Osteocyte (in vitro differentiated cells): ENCODE measurements around the gene ZNF598. TPM values are rescaled to one million over a fixed set of nuclear protein-coding genes. Genes with fewer than 3 reads are reported as not detected.

ENCODE experiments used
- DNase-seq: peaks from one replicate; pipeline ENCODE4 v3.0.0; 2021; ENCODE audit warnings: mixed read lengths; ENCODE audit not compliant: unreplicated experiment; ENCODE audit errors: extremely low spot score
- H3K27ac Mint-ChIP-seq: one replicate; pipeline ENCODE4 v1.8.0; 2021; ENCODE audit warnings: mild to moderate bottlenecking, mixed read lengths; ENCODE audit not compliant: unreplicated experiment
- H3K27me3 Mint-ChIP-seq: one replicate; pipeline ENCODE4 v1.8.0; 2021; ENCODE audit warnings: mixed read lengths; ENCODE audit not compliant: unreplicated experiment
- H3K36me3 Mint-ChIP-seq: one replicate; pipeline ENCODE4 v1.8.0; 2021; ENCODE audit warnings: mixed read lengths; ENCODE audit not compliant: unreplicated experiment
- H3K4me1 Mint-ChIP-seq: one replicate; pipeline ENCODE4 v1.8.0; 2021; ENCODE audit warnings: mixed read lengths; ENCODE audit not compliant: unreplicated experiment
- H3K4me3 Mint-ChIP-seq: one replicate; pipeline ENCODE4 v1.8.0; 2021; ENCODE audit warnings: mild to moderate bottlenecking, moderate library complexity, mixed read lengths; ENCODE audit not compliant: unreplicated experiment
- H3K9me3 Mint-ChIP-seq: one replicate; pipeline ENCODE4 v1.8.0; 2021; ENCODE audit warnings: mixed read lengths; ENCODE audit not compliant: unreplicated experiment
- total RNA-seq: library from RNA; stranded (reverse); gene quantifications from 2 replicates; pipeline ENCODE4 v1.2.1, GENCODE V29; 2021
- TF ChIP-seq, protein P1 (sequence below): fragments of 200-600 bp; sonication (generic); IDR thresholded peaks from 2 replicates; pipeline ENCODE4 v1.5.0; 2021; ENCODE audit warnings: antibody characterized with exemption, mild to moderate bottlenecking, moderate library complexity

Gene ZNF598
- total RNA-seq, 1 donor from 2014 or later = 46.9 TPM

DNA sequence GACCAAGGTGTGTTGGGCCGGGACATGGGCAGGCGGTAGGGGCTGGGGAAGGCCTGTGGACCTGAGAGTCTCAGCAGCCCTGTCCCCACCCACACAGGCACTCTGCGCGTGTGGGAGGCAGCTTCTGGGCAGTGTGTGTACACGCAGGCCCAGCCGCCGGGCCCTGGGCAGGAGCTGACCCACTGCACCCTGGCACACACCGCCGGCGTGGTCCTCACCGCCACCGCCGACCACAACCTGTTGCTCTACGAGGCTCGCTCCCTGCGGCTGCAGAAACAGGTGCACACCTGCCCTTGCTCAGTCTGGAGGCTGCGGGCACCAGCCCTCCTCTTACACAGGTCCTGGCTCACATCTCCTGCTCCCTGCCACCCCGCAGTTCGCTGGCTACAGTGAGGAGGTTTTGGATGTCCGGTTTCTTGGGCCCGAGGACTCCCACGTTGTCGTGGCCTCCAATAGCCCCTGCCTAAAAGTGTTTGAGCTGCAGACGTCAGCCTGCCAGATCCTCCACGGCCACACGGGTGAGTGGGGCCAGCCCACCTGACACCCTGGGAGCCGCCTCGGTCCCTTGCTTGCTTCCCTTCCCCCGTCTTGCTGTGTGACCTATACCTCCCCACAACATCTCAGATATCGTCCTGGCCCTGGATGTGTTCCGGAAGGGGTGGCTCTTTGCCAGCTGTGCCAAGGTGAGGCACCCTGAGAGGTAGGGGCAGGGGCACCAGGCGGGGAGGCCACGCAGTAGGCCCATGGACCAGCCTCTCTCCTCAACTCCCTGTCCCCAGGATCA is 34.0 kb downstream of the ZNF598 start:
- DNase-seq = no peak
- H3K4me1 Mint-ChIP-seq = peaks cover 22% of the 10 kb centered on the region
- no peak overlapping the region for H3K4me3 Mint-ChIP-seq
- no peak overlapping the region for H3K27ac Mint-ChIP-seq
- H3K27me3 Mint-ChIP-seq = peaks cover 4% of the 10 kb centered on the region
- TF ChIP-seq, protein P1, sequence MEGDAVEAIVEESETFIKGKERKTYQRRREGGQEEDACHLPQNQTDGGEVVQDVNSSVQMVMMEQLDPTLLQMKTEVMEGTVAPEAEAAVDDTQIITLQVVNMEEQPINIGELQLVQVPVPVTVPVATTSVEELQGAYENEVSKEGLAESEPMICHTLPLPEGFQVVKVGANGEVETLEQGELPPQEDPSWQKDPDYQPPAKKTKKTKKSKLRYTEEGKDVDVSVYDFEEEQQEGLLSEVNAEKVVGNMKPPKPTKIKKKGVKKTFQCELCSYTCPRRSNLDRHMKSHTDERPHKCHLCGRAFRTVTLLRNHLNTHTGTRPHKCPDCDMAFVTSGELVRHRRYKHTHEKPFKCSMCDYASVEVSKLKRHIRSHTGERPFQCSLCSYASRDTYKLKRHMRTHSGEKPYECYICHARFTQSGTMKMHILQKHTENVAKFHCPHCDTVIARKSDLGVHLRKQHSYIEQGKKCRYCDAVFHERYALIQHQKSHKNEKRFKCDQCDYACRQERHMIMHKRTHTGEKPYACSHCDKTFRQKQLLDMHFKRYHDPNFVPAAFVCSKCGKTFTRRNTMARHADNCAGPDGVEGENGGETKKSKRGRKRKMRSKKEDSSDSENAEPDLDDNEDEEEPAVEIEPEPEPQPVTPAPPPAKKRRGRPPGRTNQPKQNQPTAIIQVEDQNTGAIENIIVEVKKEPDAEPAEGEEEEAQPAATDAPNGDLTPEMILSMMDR = no peak
- no peaks in the 10 kb centered on the region for H3K9me3 Mint-ChIP-seq
- peaks cover 12% of the 10 kb centered on the region for H3K36me3 Mint-ChIP-seq

DNA sequence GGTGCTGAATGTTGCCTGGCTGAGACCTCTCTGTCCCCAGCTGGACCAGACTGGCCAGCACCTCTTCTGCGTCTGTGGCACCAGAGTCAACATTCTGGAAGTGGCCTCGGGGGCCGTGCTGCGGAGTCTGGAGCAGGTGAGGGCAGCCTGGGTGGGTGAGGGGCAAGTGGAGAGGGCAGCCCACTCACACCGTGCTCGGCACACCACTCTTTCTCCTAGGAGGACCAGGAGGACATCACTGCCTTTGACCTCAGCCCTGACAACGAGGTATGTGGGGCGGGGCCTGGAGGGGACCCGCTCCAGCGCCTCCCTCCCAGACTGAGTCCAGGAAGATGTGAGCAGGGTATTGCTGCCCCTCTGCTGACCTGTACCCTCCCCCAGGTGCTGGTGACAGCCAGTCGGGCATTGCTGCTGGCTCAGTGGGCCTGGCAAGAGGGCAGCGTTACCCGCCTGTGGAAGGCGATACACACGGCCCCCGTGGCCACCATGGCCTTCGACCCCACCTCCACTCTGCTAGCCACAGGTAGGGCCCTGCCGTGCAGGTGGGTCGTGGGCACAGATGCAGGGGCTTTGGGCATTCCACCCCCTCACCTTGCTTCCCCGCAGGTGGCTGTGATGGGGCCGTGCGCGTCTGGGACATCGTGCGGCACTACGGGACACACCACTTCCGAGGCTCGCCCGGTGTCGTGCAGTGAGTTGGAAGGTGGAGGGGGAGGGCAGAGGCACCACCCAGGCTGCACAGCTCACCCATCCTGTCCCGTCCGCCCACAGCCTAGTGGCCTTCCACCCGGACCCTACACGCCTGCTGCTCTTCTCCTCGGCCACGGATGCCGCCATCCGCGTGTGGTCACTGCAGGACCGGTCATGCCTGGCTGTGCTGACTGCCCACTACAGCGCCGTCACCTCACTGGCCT is 35.2 kb downstream of the ZNF598 start:
- Mint-ChIP-seq H3K36me3 (peaks cover 12% of the 10 kb centered on the region), H3K27me3 (no peaks in the 10 kb centered on the region), H3K27ac (no peak overlapping the region), H3K9me3 (no peaks in the 10 kb centered on the region), H3K4me1 (peaks cover 22% of the 10 kb centered on the region), H3K4me3 (no peak overlapping the region)
- DNase-seq = no peak
- TF ChIP-seq, protein P1 = no peak

DNA sequence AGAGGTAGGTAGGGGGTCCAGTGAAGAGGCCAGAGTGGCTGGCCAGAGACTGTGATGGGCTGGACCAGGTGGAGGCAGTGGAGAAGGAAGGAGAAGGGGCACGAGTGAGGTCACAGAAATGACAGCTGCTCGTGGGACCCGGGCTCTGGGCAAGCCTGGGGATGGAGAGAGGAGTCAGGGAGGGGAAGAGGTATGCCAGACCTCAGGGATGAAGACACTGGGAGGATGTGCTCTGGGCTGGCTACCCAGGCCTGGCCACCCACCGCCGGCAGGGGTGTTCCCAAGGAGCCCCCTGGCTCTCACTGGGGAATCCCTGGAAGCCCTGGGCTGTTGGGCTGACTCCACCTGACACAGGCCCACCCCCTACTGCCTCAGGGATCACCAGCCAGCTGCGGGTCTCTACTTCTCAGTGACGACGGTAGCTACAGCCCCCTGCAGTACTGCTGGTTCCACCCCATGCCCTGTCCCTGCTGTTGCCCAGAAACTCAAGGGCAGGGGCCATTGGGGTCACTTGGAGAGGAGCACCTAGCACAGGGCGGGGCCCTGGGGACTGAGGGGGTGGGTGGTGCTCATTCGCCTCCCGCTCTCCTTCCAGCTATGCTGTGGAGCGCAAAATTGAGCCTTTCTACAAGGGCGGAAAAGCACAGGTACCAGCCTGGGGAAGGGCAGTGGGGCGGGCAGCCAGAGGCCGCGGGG is 36.0 kb downstream of the ZNF598 start:
- H3K4me1 Mint-ChIP-seq = peaks cover 22% of the 10 kb centered on the region
- H3K36me3 Mint-ChIP-seq = peaks cover 12% of the 10 kb centered on the region
- TF ChIP-seq, protein P1 = no peak
- H3K9me3 Mint-ChIP-seq = no peaks in the 10 kb centered on the region
- no peak overlapping the region for H3K27ac Mint-ChIP-seq
- no peaks in the 10 kb centered on the region for H3K27me3 Mint-ChIP-seq
- H3K4me3 Mint-ChIP-seq = peak overlapping the region; percentile 94
- no peak for DNase-seq

DNA sequence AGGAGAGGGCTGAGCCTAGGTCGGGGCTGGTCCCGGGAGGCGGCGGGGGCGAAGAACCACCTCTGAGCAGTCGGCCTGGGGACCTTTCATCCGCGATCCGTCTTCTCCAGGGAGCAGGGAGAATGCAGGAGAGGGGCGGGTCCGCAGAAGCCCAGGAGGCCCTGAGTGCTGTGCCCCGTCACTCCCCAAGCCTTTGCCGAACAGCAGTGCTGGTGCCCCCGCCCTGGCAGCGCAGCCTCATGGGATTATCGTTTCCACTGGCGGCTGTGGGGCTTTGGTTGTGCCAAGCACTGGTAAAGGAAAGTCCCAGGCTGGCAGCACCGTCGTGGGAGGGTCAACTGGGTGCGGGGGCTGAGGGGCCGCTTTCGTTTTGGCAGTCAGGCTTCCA is 37.1 kb downstream of the ZNF598 start:
- no peaks in the 10 kb centered on the region for H3K9me3 Mint-ChIP-seq
- H3K4me1 Mint-ChIP-seq = peaks cover 22% of the 10 kb centered on the region
- H3K4me3 Mint-ChIP-seq = peak overlapping the region; percentile 94
- H3K27ac Mint-ChIP-seq = peak overlapping the region; percentile 98
- DNase-seq = no peak
- TF ChIP-seq, protein P1 = no peak
- H3K36me3 Mint-ChIP-seq = peaks cover 12% of the 10 kb centered on the region
- H3K27me3 Mint-ChIP-seq = no peaks in the 10 kb centered on the region
